Suppressor macrophage treated with lipopolysaccharide for 4 hours (primary cell): ENCODE results near the gene ADCY9.

Source experiments
- DNase-seq: peaks from one replicate; pipeline ENCODE4 v3.0.0-alpha.2; 2020

ADCY9 gene

GRCh38 chr16:4021916-4022315 lies 94.3 kb downstream of the ADCY9 start:
- no peak for DNase-seq

GRCh38 chr16:4021070-4021779 lies 95.0 kb downstream of the ADCY9 start:
- DNase-seq = no peak

- DNase-seq = peak; percentile 71
These were observed 96.9 kb downstream of the ADCY9 start for GRCh38 chr16:4019371-4019791.

DNA sequence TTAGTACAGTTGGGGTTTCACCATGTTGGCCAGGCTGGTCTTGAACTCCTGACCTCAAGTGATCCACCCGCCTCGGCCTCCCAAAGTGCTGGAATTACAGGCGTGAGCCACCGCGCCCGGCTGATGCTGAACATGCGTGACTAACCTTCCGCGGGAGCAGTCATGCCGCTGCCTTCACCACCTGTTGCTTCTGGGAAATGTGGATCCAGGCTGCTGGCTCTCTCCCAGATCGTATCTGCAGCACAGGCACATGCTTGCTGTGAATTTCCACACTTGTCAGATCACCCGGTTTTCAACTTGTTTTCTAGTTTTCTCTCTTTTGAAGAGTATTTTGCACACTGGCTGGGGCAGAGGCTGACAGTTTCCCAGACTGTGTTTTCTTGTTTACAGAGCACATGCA lies 97.9 kb downstream of the ADCY9 start:
- DNase-seq = no peak

GRCh38 chr16:4017807-4018206 lies 98.4 kb downstream of the ADCY9 start:
- DNase-seq = no peak

DNA sequence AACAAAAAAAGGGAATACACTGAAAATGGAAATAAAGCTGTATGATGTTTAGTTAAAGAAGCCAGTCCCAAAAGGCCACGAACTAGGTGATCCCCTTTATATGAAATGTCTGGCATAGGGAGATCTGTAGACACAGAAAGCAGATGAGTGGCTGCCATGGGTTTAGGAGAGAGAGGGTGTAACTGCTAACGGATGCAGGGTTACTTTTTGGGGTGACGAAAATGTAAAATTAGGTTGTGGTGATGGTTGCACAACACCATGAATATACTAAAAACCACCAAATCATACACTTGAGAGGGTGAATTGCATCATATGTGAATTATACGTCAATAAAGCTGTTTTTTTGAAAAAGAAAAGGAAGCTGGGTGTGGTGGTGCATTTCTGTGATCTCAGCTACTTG lies 99.6 kb downstream of the ADCY9 start:
- DNase-seq = peak; percentile 82

GRCh38 chr16:4016005-4016352 lies 100.3 kb downstream of the ADCY9 start:
- DNase-seq = no peak

GRCh38 chr16:4015275-4016004 lies 100.8 kb downstream of the ADCY9 start:
- DNase-seq = no peak

DNA sequence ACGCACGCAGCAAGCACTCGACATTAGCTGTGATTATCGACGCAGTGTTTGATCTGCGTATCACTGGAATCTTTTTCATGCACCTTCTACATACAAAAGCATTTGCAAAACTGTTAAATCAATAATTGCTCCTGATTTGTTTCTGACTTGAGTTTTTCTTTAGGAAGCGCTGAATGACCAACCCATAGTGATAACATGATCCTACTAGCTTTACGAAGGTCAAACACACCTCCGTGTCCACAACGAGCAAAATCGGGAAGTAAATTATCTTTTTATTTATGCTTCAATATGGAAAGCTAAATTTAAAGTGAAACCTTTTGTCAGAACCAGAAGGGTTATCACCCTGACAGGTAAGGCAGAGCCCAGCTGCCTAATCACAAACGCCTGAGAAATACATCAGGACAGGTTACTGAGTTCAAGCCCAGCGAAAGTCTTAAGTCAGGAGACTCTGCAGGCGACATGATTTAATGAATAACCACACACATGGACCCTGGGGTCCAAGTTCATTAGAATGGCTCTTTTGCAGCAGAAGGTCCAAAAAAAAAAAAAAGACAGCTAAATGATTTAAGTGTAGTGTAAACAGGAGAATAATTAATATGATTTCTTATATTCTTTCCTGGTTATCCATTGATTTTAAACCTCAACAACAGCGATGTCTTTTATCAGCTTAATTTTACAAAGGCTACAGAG lies 104.2 kb downstream of the ADCY9 start:
- no peak for DNase-seq

- DNase-seq = peak; percentile 66
These were observed 104.9 kb downstream of the ADCY9 start for GRCh38 chr16:4011225-4011939.

GRCh38 chr16:4010225-4011158 lies 105.8 kb downstream of the ADCY9 start:
- no peak for DNase-seq

DNA sequence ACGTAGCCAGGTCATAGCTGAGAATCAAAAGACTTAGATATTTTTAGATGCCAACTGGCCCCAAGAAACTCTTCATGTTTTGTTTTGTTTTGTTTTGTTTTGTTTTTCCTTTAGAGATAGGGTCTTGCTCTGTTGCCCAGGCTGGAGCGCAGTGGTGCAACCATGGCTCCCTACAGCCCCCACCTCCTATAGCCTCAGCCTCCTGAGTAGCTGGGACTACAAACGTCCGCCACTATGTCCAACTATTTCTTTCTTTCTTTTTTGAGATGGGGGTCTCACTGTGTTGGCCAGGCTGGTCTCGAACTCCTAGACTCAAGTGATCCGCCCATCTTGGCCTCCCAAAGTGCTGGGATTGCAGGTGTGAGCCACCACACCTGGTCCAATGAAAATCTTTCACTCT lies 107.1 kb downstream of the ADCY9 start:
- no peak for DNase-seq

DNA sequence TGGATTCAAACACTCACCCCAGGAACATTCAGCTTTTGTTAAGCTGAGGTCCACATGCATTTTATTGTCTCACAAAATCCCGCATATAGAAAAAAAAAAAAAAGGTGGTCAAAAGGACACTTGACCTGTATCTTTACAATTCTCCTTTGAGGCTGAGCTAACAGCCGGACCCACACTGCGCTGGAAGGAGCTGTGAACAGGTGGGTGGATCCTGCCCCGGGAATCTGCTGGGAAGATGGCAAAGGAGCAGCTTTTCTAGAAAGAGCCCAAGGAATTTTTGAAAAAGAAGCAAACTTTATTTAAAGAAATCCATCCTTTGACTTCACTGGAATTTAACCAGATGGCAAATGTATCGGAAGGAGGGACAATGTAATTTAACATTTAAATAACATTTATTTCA lies 108.1 kb downstream of the ADCY9 start:
- no peak for DNase-seq

- no peak for DNase-seq
These were observed 109.7 kb downstream of the ADCY9 start for GRCh38 chr16:4006397-4006999.

DNA sequence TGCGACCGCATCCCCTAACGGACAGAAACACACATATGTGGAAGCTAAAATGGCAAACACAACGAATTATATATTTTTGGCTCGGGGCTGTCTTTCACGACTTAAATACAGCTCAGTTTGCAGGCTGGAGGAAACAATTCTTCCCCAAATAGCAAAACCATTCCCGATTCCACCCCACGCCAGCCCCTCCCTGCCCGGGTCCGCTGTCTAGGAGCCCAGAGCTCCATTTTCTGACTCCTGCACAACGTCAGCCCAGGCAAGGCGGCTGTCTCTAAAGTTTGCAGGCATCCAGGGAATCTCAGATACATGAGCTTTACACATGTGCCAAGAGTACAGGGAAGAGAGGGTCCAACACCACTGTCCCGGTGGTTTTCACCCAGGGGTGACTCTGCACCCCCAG lies 110.5 kb downstream of the ADCY9 start:
- DNase-seq = no peak

DNA sequence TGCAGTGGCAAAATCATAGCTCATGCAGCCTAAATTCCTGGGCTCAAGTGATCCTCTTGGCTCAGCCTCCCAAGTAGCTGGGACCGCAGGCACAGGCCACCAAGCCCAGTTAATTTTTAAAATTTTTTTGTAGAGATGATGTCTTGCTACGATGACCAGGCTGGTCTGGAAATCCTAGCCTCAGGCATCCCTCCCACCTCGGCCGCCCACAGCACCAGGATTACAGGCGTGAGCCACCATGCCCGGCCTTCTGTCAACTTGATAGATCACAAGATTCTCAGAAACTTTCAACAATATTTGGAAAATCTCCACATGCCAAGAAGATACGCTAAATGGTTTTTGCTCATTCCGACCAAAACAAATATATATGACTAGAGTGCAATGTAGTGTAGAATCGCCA lies 111.0 kb downstream of the ADCY9 start:
- no peak for DNase-seq

- no peak for DNase-seq
These were observed 112.0 kb downstream of the ADCY9 start for GRCh38 chr16:4004206-4004605.

- DNase-seq = no peak
These were observed 112.7 kb downstream of the ADCY9 start for GRCh38 chr16:4003576-4003975.

GRCh38 chr16:4003166-4003565 lies 113.1 kb downstream of the ADCY9 start:
- DNase-seq = no peak

DNA sequence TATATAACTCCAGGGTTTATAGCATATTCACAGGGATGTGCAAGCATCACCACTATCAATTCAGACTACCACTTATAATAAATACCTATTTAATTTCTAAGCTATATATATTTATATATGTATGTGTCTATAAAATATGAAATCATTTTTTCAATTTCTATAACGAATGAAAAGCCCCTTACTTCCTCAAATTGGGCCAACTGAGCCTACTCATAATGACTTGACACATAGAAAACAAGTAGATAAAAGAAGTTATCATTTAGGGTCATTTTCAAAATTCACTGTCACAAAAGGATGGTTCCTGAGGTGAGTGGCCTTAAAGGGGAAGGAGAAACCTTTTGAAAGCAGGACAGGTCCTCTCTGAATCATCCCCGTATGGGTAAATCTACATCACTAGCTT lies 114.1 kb downstream of the ADCY9 start:
- no peak for DNase-seq

DNA sequence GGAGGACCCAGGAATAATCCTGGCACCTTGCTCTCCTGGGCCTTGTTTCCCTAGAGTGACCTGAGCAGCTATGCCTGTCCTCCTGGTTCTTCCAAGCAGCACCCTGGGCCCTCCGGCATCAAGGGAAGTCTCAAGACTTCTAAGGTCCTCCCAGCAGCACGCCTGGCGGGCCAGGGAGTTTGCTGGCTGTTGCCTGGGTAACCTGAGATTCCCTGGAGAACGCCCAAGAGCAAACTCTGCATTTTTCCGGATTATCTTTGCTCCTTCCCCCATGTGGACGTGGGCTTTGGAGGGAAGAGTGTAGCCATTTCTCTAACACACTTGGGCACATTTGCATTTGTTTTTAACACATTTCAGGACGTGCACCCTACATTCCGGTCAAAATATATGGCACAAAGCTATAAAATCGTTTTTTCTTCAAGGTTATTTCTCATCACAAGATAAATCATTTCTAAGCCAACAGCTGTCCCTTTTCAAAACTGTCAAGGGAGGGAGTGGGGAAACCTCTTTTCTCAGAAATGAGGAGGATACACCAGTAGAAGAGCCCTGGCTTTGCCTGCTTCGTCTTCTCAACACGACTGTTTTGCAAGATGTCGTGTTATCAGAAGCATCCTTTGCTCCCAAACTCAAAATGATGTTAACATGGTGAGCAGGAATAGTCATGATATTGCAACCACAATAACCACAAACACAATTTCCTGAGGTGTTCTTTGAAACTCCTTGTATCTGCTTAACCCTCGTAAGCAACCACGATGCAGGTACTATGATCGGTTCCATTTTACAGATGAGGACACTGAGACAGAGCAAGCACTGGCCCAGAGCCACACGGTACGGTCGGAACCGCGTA lies 116.5 kb downstream of the ADCY9 start:
- no peak for DNase-seq
